ENCODE measurements around the gene KHDC4. TPM values are rescaled to one million over a fixed set of nuclear protein-coding genes. Genes with fewer than 3 reads are reported as not detected.

Gene KHDC4
- total and polyA plus RNA-seq, 9 of the 15 experiments (the other 6 are each of a cell fraction or from before 2014, with no cell fraction given) = 12.1 to 185 (median 65.6) TPM

- TF ChIP-seq FOSL1 (tag; conservative IDR thresholded peaks at IDR 0.05) = 0 out of 2 replicates have a peak, but pooled peaks have one; percentile 3
- TF ChIP-seq HDAC8 (tag; IDR thresholded peaks at IDR 0.05) = no peak
- no peak for TF ChIP-seq ZFP91 (CRISPR knock-in tag; IDR thresholded peaks at IDR 0.05)
- TF ChIP-seq ZNF174 (CRISPR knock-in tag; IDR thresholded peaks at IDR 0.05) = no peak
These were observed 24.3 kb downstream of the KHDC4 start (continued) for GRCh38 chr1:155909894-155910293.

DNA sequence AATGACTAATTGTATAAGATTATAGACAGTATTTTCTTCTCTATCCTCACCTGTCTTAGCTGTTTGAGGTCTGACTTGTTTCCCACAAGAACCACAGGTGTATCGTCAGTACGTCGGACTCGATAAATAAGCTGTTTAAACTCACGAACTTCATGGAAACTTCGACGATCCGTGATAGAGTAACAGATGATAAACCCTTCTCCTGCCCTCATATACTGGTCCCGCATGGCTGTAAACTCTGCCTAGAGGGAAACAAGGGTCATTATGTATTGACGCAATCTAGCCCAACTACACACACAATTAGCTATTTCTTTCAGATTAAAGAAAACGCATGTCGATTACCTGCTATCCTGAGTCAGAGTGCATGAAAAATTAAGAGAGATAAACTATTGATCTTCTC lies 30.0 kb downstream of the KHDC4 start:
- WGBS (ENCODE audit: insufficient coverage, low coverage, missing lambda C conversion rate) = 95% methylated on average over 12 of the region's 12 CpGs
- no TSS peak for BruUV-seq (replicated peaks)
- peaks cover 3 to 13% of the 10 kb centered on the region in 2 experiments; a peak in 3 of 5 replicates for H3K4me1 ChIP-seq (replicated peaks in 1 of 2; ENCODE audit: control insufficient read depth in 2 of 2, insufficient read depth in 2 of 2, low read length in 2 of 2)
- in situ Hi-C loops (cut with MboI) (no loop called here), intact Hi-C loops (cut with micrococcal nuclease) (no loop called here)
- no peaks in the 10 kb centered on the region for H3K9me1 ChIP-seq (ENCODE audit: control insufficient read depth, insufficient read depth, low read length)
- no peaks in the 10 kb centered on the region for H4K20me1 ChIP-seq (replicated peaks; ENCODE audit: control insufficient read depth, insufficient read depth, low read length)
- DNase-seq (ENCODE audit: extremely low read depth in 1 of 4, low spot score in 3 of 4) = no peak
- no peak overlapping the region for H3K4me3 ChIP-seq
- TF ChIP-seq RBBP5 (IDR thresholded peaks at IDR 0.05; ENCODE audit: borderline replicate concordance, insufficient read depth, low read length, poor library complexity, severe bottlenecking) = no peak
- no peak for TF ChIP-seq TBP (optimal IDR thresholded peaks at IDR 0.05; ENCODE audit: low read depth, low read length)
- no peak for TF ChIP-seq BCL6 (CRISPR knock-in tag; IDR thresholded peaks at IDR 0.05)
- no peak for TF ChIP-seq EP400 (IDR thresholded peaks at IDR 0.05)
- no peak for TF ChIP-seq RBM25 (IDR thresholded peaks at IDR 0.05; ENCODE audit: low read depth, low read length, severe bottlenecking)
- TF ChIP-seq HIVEP1 (CRISPR knock-in tag; IDR thresholded peaks at IDR 0.05) = no peak
- TF ChIP-seq SREBF1 (IDR thresholded peaks at IDR 0.05; ENCODE audit: borderline replicate concordance, low read depth, low read length) = no peak
- TF ChIP-seq, protein P1, sequence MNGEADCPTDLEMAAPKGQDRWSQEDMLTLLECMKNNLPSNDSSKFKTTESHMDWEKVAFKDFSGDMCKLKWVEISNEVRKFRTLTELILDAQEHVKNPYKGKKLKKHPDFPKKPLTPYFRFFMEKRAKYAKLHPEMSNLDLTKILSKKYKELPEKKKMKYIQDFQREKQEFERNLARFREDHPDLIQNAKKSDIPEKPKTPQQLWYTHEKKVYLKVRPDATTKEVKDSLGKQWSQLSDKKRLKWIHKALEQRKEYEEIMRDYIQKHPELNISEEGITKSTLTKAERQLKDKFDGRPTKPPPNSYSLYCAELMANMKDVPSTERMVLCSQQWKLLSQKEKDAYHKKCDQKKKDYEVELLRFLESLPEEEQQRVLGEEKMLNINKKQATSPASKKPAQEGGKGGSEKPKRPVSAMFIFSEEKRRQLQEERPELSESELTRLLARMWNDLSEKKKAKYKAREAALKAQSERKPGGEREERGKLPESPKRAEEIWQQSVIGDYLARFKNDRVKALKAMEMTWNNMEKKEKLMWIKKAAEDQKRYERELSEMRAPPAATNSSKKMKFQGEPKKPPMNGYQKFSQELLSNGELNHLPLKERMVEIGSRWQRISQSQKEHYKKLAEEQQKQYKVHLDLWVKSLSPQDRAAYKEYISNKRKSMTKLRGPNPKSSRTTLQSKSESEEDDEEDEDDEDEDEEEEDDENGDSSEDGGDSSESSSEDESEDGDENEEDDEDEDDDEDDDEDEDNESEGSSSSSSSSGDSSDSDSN (IDR thresholded peaks at IDR 0.05; ENCODE audit: borderline replicate concordance in 1 of 2, low read depth in 2 of 2, low read length in 2 of 2) = no peak
- H3K9ac ChIP-seq (ENCODE audit: insufficient read depth in 1 of 2, low read depth in 2 of 2, low read length in 2 of 2) = no peak overlapping the region
- no peak overlapping the region for H2AFZ ChIP-seq (ENCODE audit: low read depth, low read length)
- ATAC-seq = no peak
- POLR2A ChIA-PET = interaction anchor here (0.6 to 3.0 kb wide), 5 partner anchors 9 to 118 kb away, joined by 3 to 14 read pairs (median 4); no protein-coding TSS in a partner anchor
- H3K27ac ChIP-seq (ENCODE audit: extremely low read depth, low read depth, low read length) = no peak overlapping the region
- no peak for FAIRE-seq
- H3K27me3 ChIP-seq (ENCODE audit: control insufficient read depth in 2 of 2, insufficient read depth in 2 of 2, low read length in 2 of 2) = no peaks in the 10 kb centered on the region
- no peak overlapping the region for H3K4me2 ChIP-seq (ENCODE audit: insufficient read depth, low read length)
- H3K36me3 ChIP-seq (ENCODE audit: control insufficient read depth, insufficient read depth, low read length) = peaks cover 85% of the 10 kb centered on the region
- H3K79me2 ChIP-seq (ENCODE audit: control insufficient read depth, insufficient read depth, low read length) = peaks cover 7% of the 10 kb centered on the region
- CTCF ChIA-PET (ENCODE audit: low intra/inter-chr PET ratio) = no interaction called here
- no peaks in the 10 kb centered on the region for H3K9me3 ChIP-seq (replicated peaks; ENCODE audit: control insufficient read depth, insufficient read depth, low read depth, low read length)

Measured in K562 (cell line).